Spleen (tissue), 11 donors: ENCODE data around the gene CAMK2N2. TPM values are rescaled to one million over a fixed set of nuclear protein-coding genes. Genes with fewer than 3 reads are reported as not detected.

Experiments used
- DNase-seq: peaks from one replicate; pipeline ENCODE4 v3.0.0-alpha.2; 2020
- H3K27ac ChIP-seq, 8 donors: fragments of 200-600 bp; sonication (generic) in 7 of 8; 1 replicate in 4 of 8; 2 replicates in 4 of 8; pipeline versions ENCODE4 v1.5.0 to v1.8.0; 2016 to 2021; ENCODE audit warnings: inconsistent platforms in 4 of 8, mild to moderate bottlenecking in 4 of 8, moderate library complexity in 1 of 8
- H3K27me3 ChIP-seq, 7 donors: fragments of 200-600 bp; sonication (generic) in 6 of 7; replicated peaks in 1 of 7; 1 replicate in 4 of 7; 2 replicates in 3 of 7; pipeline versions ENCODE4 v1.5.0 to v1.8.0; 2016 to 2021; ENCODE audit warnings: inconsistent platforms in 3 of 7, mild to moderate bottlenecking in 1 of 7
- H3K36me3 ChIP-seq, 6 donors: fragments of 200-600 bp; sonication (generic) in 5 of 6; 1 replicate in 4 of 6; 2 replicates in 2 of 6; pipeline versions ENCODE4 v1.5.0 to v1.8.0; 2016 to 2021; ENCODE audit warnings: inconsistent platforms in 2 of 6
- H3K4me1 ChIP-seq, 6 donors: fragments of 200-600 bp; sonication (generic) in 5 of 6; 1 replicate in 3 of 6; 2 replicates in 3 of 6; pipeline versions ENCODE4 v1.5.0 to v1.8.0; 2016 to 2021; ENCODE audit warnings: inconsistent platforms in 3 of 6
- H3K4me3 ChIP-seq, 8 donors: fragments of 200-600 bp; sonication (generic) in 7 of 8; 1 replicate in 4 of 8; 2 replicates in 4 of 8; pipeline versions ENCODE4 v1.5.0 to v1.8.0; 2016 to 2021; ENCODE audit warnings: inconsistent platforms in 4 of 8, mild to moderate bottlenecking in 4 of 8, moderate library complexity in 2 of 8
- H3K9me3 ChIP-seq, 8 donors: fragments of 200-600 bp; sonication (generic) in 7 of 8; 1 replicate in 4 of 8; 2 replicates in 4 of 8; pipeline versions ENCODE4 v1.5.0 to v1.8.0; 2016 to 2021; ENCODE audit warnings: inconsistent platforms in 4 of 8
- POLR2A ChIP-seq, 3 donors: fragments of 450-650 bp; IDR thresholded peaks; one replicate each; pipeline ENCODE4 v1.5.1; 2017; ENCODE audit warnings: antibody characterized with exemption in 3 of 3, mild to moderate bottlenecking in 1 of 3
- POLR2AphosphoS5 ChIP-seq, 3 donors: sonication (generic); formaldehyde crosslinking; IDR thresholded peaks; one replicate each; pipeline ENCODE4 v1.5.1; 2017; ENCODE audit warnings: antibody characterized with exemption in 3 of 3
- WGBS, 5 donors: extraction: QIAGEN DNeasy Blood & Tissue Kit in 3 of 5; methylation state at CpG; one replicate each; pipeline versions ENCODE4 v1.1.5 to v1.1.7; 2013 to 2018; 5-methylcytosine and 5-hydroxymethylcytosine counted together
- intact Hi-C: fragments of 100-400 bp; cut with DNase I; formaldehyde crosslinking; loops from one replicate; pipeline ENCODE4 v1.15.0; 2023; ENCODE audit warnings: low total_unique reads
- polyA plus RNA-seq, 3 donors: library from polyadenylated mRNA; stranded (reverse); fragments of 200-250 nt; gene quantifications; one replicate each; pipeline ENCODE4 v1.2.1, GENCODE V29; 2013
- total RNA-seq, 7 donors: library from RNA; depleted of rRNA in 3 of 7; stranded (reverse); fragments of >200 nt in 3 of 7; fragmentation: NEBNext Ultra II Directional in 4 of 7; extraction: Animal tissue kit (Norgen Biotek cat#: 25700) in 4 of 7; gene quantifications; one replicate each; pipeline versions ENCODE4 v1.1.0 to v1.2.1, GENCODE V29; 2016 to 2021
- TF ChIP-seq, protein P1 (sequence below), 11 experiments: fragments of 200-600 bp in 7 of 11; fragments of 450-650 bp in 4 of 11; sonication (generic) in 4 of 11; IDR thresholded peaks in 8 of 11; conservative IDR thresholded peaks in 3 of 11; 1 replicate in 7 of 11; 2 replicates in 4 of 11; pipeline versions ENCODE4 v1.4.0 to v1.8.0; 2016 to 2021; ENCODE audit warnings: antibody characterized with exemption in 11 of 11, inconsistent platforms in 4 of 11, mild to moderate bottlenecking in 1 of 11
- donor health status: healthy with polysubstance abuse.
- donor health status: DM: no; HTN: no; CAD: no; lungs with moderate emphysema.
- donor health status: DM: no; HTN: no; CAD: no.
- donor health status: Bipolar disorder and iron deficiency.
- donor health status: healthy.
- donor health status: DM: no; HTN: no; CAD: no.
- donor health status: DM: yes; HTN: yes; CAD: no.

The CAMK2N2 gene
- total and polyA plus RNA-seq, 10 donors, result 0.08 to 0.35 TPM; not detected in 8

DNA sequence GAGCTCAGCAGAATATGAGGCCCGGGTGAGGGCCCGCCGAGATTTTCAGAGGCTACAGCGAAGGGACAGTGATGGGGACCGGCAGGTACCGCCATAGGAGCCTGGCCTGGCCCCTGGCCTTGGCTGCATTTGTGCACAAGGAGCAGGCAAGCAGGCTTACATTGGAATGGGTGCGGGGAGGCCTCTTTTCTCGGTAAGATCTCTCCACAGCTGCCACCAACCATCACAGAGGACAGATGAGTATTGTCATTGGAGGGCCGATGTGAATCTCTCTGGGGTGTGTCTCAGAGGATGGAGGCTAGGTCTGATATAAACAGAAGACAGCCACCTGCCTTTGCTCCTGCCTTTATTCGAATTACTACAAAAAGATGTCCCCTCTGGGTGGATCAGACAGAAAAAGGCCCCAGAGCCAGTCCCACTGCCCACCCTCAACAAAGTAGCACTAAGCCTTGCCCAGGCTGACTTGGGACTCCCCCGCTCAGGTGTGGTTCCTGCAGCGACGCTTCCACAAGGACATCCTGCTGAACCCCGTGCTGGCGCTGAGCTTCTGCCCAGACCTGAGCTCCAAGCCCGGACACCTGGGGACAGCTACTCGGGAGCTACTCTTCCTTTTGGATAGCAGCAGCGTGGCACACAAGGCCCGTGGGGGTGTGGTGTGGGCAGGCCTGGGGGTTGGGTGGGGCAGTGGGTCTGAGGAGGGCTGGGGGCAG, 26.5 kb downstream of the CAMK2N2 start:
- peaks cover 5 to 15% (median 13%) of the 10 kb centered on the region in 6 donors for H3K4me1 ChIP-seq
- no peak for TF ChIP-seq POLR2AphosphoS5 (IDR thresholded peaks at IDR 0.05)
- TF ChIP-seq POLR2A (IDR thresholded peaks at IDR 0.05), result no peak
- TF ChIP-seq, protein P1, sequence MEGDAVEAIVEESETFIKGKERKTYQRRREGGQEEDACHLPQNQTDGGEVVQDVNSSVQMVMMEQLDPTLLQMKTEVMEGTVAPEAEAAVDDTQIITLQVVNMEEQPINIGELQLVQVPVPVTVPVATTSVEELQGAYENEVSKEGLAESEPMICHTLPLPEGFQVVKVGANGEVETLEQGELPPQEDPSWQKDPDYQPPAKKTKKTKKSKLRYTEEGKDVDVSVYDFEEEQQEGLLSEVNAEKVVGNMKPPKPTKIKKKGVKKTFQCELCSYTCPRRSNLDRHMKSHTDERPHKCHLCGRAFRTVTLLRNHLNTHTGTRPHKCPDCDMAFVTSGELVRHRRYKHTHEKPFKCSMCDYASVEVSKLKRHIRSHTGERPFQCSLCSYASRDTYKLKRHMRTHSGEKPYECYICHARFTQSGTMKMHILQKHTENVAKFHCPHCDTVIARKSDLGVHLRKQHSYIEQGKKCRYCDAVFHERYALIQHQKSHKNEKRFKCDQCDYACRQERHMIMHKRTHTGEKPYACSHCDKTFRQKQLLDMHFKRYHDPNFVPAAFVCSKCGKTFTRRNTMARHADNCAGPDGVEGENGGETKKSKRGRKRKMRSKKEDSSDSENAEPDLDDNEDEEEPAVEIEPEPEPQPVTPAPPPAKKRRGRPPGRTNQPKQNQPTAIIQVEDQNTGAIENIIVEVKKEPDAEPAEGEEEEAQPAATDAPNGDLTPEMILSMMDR (IDR thresholded peaks at IDR 0.05 in 8 of 11, conservative IDR thresholded peaks at IDR 0.05 in 3 of 11), result no peak
- no peaks in the 10 kb centered on the region for H3K9me3 ChIP-seq
- WGBS, 5 donors, result 84 to 92% (median 89%) methylated on average over 15 to 19 of the region's 19 CpGs
- H3K36me3 ChIP-seq, result no peaks in the 10 kb centered on the region
- H3K27ac ChIP-seq, result no peak overlapping the region
- intact Hi-C loops, result no loop called here
- H3K4me3 ChIP-seq, result no peak overlapping the region
- DNase-seq, result no peak
- H3K27me3 ChIP-seq, result peaks cover 3 to 68% (median 31%) of the 10 kb centered on the region in 7 donors

DNA sequence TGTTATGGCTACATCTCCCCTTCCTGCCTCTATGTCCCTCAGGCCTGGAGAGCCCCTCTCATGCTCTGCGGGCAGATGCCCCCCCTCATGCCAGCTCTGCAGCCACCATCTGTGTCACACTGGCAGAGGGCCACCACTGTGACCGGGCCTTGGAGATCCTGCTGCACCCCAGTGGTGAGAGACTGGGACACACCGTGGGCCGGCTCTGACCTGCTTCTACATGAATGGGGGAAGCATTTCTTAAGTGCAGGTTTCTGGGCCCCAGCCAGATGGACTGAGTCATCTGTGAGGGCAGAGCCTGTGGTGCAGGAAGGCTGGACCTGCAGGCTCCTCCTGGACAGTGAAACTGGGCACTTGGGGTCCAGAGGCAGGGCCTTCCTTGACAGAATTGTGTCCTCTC, 27.1 kb downstream of the CAMK2N2 start:
- Histone ChIP-seq H3K4me3 (no peak overlapping the region), H3K27ac (no peak overlapping the region), H3K4me1 (peaks cover 8 to 21% (median 19%) of the 10 kb centered on the region in 6 donors), H3K27me3 (peaks cover 4 to 74% (median 37%) of the 10 kb centered on the region in 7 donors), H3K9me3 (no peaks in the 10 kb centered on the region), H3K36me3 (no peaks in the 10 kb centered on the region)
- TF ChIP-seq POLR2A (IDR thresholded peaks at IDR 0.05) (no peak), POLR2AphosphoS5 (IDR thresholded peaks at IDR 0.05) (no peak)
- TF ChIP-seq, protein P1 (IDR thresholded peaks at IDR 0.05 in 8 of 11, conservative IDR thresholded peaks at IDR 0.05 in 3 of 11), result no peak
- intact Hi-C loops, result no loop called here
- 36 to 67% (median 40%) methylated on average over 3 to 4 of the region's 4 CpGs for WGBS, 5 donors
- no peak for DNase-seq

DNA sequence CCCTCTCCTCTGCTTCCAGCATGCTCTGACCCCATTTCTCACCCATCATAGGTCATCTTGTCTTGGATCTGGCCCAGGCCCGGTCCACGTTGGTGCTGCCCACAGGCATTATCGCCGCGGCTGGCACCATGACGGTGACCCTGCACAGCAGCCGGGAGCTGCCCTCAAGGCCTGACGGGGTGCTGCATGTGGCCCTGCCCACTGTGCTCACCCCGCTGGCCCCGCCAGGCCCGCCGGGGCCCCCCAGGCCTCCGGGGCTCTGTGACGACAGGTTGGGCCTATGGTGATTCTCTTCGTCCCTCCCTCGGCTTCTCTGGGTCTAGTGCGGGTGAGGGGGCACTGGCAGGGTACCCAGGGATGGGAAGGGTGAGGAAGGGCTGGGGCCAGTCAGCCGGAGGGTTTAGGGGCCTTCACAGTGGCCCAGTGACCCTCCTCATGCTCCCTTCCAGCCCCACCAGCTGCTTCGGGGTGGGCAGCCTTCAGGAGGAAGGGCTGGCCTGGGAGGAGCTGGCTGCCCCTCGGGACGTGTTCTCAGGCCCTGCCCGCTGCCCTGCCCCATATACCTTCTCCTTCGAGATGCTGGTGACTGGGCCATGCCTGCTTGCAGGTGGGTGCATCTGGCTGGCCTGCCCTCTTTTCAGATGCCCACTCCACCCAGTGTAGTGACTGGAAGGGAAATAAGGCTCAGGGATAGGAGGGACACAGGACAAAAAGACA, 28.1 kb downstream of the CAMK2N2 start:
- Histone ChIP-seq H3K27ac (no peak overlapping the region), H3K4me1 (peaks cover 8 to 28% (median 25%) of the 10 kb centered on the region in 6 donors), H3K36me3 (no peaks in the 10 kb centered on the region), H3K27me3 (peaks cover 4 to 83% (median 43%) of the 10 kb centered on the region in 7 donors), H3K4me3 (no peak overlapping the region), H3K9me3 (no peaks in the 10 kb centered on the region)
- TF ChIP-seq POLR2AphosphoS5 (IDR thresholded peaks at IDR 0.05) (no peak), POLR2A (IDR thresholded peaks at IDR 0.05) (no peak)
- TF ChIP-seq, protein P1 (IDR thresholded peaks at IDR 0.05 in 8 of 11, conservative IDR thresholded peaks at IDR 0.05 in 3 of 11), result no peak
- WGBS, 5 donors, result 84 to 90% (median 89%) methylated on average over 13 to 23 of the region's 23 CpGs
- DNase-seq, result no peak
- intact Hi-C loops, result no loop called here

DNA sequence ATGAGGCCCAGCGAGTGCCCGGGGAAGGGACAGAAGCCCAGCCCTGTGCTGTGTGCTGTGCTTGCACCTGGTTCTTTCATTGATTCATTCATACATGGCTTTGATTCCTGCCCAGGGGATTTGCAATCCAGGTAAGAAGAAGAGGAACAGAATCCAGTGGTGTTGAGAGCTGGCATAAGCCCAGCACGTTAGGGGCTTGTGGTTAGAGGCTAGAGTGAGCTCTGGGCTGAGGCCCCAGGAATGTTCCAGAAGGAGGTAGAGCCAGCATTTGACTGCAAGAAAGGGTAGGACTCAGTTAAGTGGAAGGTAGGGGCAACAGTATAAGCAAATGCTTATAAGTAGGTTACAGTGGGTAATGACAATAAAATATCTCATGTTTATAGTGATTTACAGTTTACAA, 29.7 kb downstream of the CAMK2N2 start:
- Histone ChIP-seq H3K4me1 (peaks cover 8 to 28% (median 25%) of the 10 kb centered on the region in 6 donors), H3K4me3 (no peak overlapping the region), H3K9me3 (no peaks in the 10 kb centered on the region), H3K27me3 (peaks cover 4 to 94% (median 47%) of the 10 kb centered on the region in 7 donors), H3K36me3 (no peaks in the 10 kb centered on the region), H3K27ac (no peak overlapping the region)
- TF ChIP-seq, protein P1 (IDR thresholded peaks at IDR 0.05 in 8 of 11, conservative IDR thresholded peaks at IDR 0.05 in 3 of 11), result no peak
- TF ChIP-seq POLR2A (IDR thresholded peaks at IDR 0.05) (no peak), POLR2AphosphoS5 (IDR thresholded peaks at IDR 0.05) (no peak)
- DNase-seq, result no peak
- intact Hi-C loops, result no loop called here
- 50 to 65% (median 58%) methylated on average over 3 of the region's 3 CpGs for WGBS, 5 donors
